Mesendoderm (in vitro differentiated cells): ENCODE data around the gene CRY1.

Experiments
- DNase-seq: peaks from one replicate; pipeline ENCODE4 v3.0.0; 2013
- H2AK5ac ChIP-seq: 2 replicates; pipeline ENCODE4 v1.6.1; 2013; ENCODE audit warnings: low read length, inconsistent platforms
- H2BK120ac ChIP-seq: 2 replicates; pipeline ENCODE4 v1.6.1; 2013; ENCODE audit warnings: low read depth, mild to moderate bottlenecking, low read length, moderate library complexity, mixed read lengths
- H2BK15ac ChIP-seq: replicated peaks from 2 replicates; pipeline ENCODE4 v1.6.1; 2013; ENCODE audit warnings: low read depth, mild to moderate bottlenecking, moderate library complexity
- H2BK5ac ChIP-seq: 2 replicates; pipeline ENCODE4 v1.6.1; 2013; ENCODE audit warnings: low read length, inconsistent platforms
- H3K18ac ChIP-seq: 2 replicates; pipeline ENCODE4 v1.6.1; 2013; ENCODE audit warnings: mild to moderate bottlenecking, low read length, mixed read lengths
- H3K23ac ChIP-seq: one replicate; pipeline ENCODE4 v1.6.1; 2013; ENCODE audit warnings: low read length
- H3K27ac ChIP-seq: 2 replicates; pipeline ENCODE4 v1.5.1; 2013; ENCODE audit warnings: low read depth, mild to moderate bottlenecking, inconsistent platforms, low read length, moderate library complexity
- H3K27me3 ChIP-seq: 2 replicates; pipeline ENCODE4 v1.6.1; 2013; ENCODE audit warnings: low read length, control low read depth, mild to moderate bottlenecking, inconsistent platforms; ENCODE audit not compliant: insufficient read depth, poor library complexity
- H3K36me3 ChIP-seq: 2 replicates; pipeline ENCODE4 v1.6.1; 2013; ENCODE audit warnings: low read length, inconsistent platforms; ENCODE audit not compliant: control insufficient read depth, insufficient read depth
- H3K4ac ChIP-seq: one replicate; pipeline ENCODE4 v1.6.1; 2013; ENCODE audit warnings: low read depth, mild to moderate bottlenecking, low read length, moderate library complexity
- H3K4me1 ChIP-seq: 2 replicates; pipeline ENCODE4 v1.6.1; 2013; ENCODE audit warnings: low read depth, low read length, inconsistent platforms; ENCODE audit not compliant: control insufficient read depth
- H3K4me2 ChIP-seq: 2 replicates; pipeline ENCODE4 v1.6.1; 2013; ENCODE audit warnings: low read length
- H3K4me3 ChIP-seq: 2 replicates; pipeline ENCODE4 v1.5.1; 2013; ENCODE audit warnings: mild to moderate bottlenecking, low read length
- H3K56ac ChIP-seq: one replicate; pipeline ENCODE4 v1.6.1; 2013; ENCODE audit warnings: low read length
- H3K79me1 ChIP-seq: 2 replicates; pipeline ENCODE4 v1.6.1; 2013; ENCODE audit warnings: low read length, inconsistent platforms
- H3K79me2 ChIP-seq: 2 replicates; pipeline ENCODE4 v1.6.1; 2013; ENCODE audit warnings: mild to moderate bottlenecking, low read length; ENCODE audit not compliant: control insufficient read depth, insufficient read depth
- H3K9ac ChIP-seq: 2 replicates; pipeline ENCODE4 v1.6.1; 2013; ENCODE audit warnings: low read length, inconsistent platforms
- H4K5ac ChIP-seq: one replicate; pipeline ENCODE4 v1.6.1; 2013; ENCODE audit warnings: low read length
- H4K8ac ChIP-seq: one replicate; pipeline ENCODE4 v1.6.1; 2013; ENCODE audit warnings: low read depth, mild to moderate bottlenecking, control low read depth, low read length, moderate library complexity
- WGBS: extraction: QIAGEN DNeasy Blood & Tissue Kit; methylation state at CpG from one replicate; pipeline ENCODE4 v1.1.7; 2013; ENCODE audit warnings: low lambda C conversion rate, missing lambda C conversion rate; ENCODE audit not compliant: insufficient coverage; ENCODE audit errors: extremely low coverage; 5-methylcytosine and 5-hydroxymethylcytosine counted together

CRY1 gene

GRCh38 chr12:107096571-107096970 is 3.2 kb upstream of the CRY1 start:
- no peak for DNase-seq
- no peak overlapping the region for H3K4me2 ChIP-seq
- H3K79me2 ChIP-seq, result peaks cover 2% of the 10 kb centered on the region
- H3K27ac ChIP-seq, result no peak overlapping the region
- no peak overlapping the region for H2AK5ac ChIP-seq
- peaks cover 2% of the 10 kb centered on the region for H3K4me1 ChIP-seq
- H3K27me3 ChIP-seq, result no peaks in the 10 kb centered on the region
- no peak overlapping the region for H4K8ac ChIP-seq
- H3K79me1 ChIP-seq, result peaks cover 2% of the 10 kb centered on the region
- H3K9ac ChIP-seq, result no peak overlapping the region
- no peak overlapping the region for H3K23ac ChIP-seq
- H3K36me3 ChIP-seq, result no peaks in the 10 kb centered on the region
- no peak overlapping the region for H3K4ac ChIP-seq
- no peak overlapping the region for H3K18ac ChIP-seq
- WGBS, result no CpG with 5 or more reads among the region's 3 CpGs
- no peak overlapping the region for H2BK120ac ChIP-seq
- no peak overlapping the region for H2BK5ac ChIP-seq
- no peak overlapping the region for H4K5ac ChIP-seq
- no peak overlapping the region for H3K4me3 ChIP-seq
- no peak overlapping the region for H2BK15ac ChIP-seq
- H3K56ac ChIP-seq, result no peak overlapping the region

- peak overlapping the region; percentile 52 for H3K4me3 ChIP-seq
- no peaks in the 10 kb centered on the region for H3K27me3 ChIP-seq
- H4K5ac ChIP-seq, result no peak overlapping the region
- H3K36me3 ChIP-seq, result no peaks in the 10 kb centered on the region
- peak overlapping the region; percentile 94 for H3K56ac ChIP-seq
- peak overlapping the region; percentile 79 for H3K9ac ChIP-seq
- H2BK120ac ChIP-seq, result no peak overlapping the region
- peak overlapping the region; percentile 52 for H3K4me2 ChIP-seq
- H3K27ac ChIP-seq, result no peak overlapping the region
- peaks cover 4% of the 10 kb centered on the region for H3K79me1 ChIP-seq
- whole genome bisulfite sequencing, result no CpG with 5 or more reads among the region's 6 CpGs
- H2BK15ac ChIP-seq, result no peak overlapping the region
- H3K4me1 ChIP-seq, result peaks cover 5% of the 10 kb centered on the region
- H3K18ac ChIP-seq, result no peak overlapping the region
- no peak for DNase-seq
- no peak overlapping the region for H2AK5ac ChIP-seq
- H4K8ac ChIP-seq, result no peak overlapping the region
- H3K79me2 ChIP-seq, result peaks cover 15% of the 10 kb centered on the region
- H2BK5ac ChIP-seq, result peak overlapping the region; percentile 21
- H3K4ac ChIP-seq, result no peak overlapping the region
- no peak overlapping the region for H3K23ac ChIP-seq
Measured at GRCh38 chr12:107094183-107094448, 767 bp upstream of the CRY1 start.

- Histone ChIP-seq H3K23ac (no peak overlapping the region), H3K56ac (peak overlapping the region; percentile 88), H3K9ac (peak overlapping the region; percentile 82), H3K79me1 (peaks cover 11% of the 10 kb centered on the region), H3K36me3 (no peaks in the 10 kb centered on the region), H3K4me2 (peak overlapping the region; percentile 78), H3K79me2 (peaks cover 22% of the 10 kb centered on the region), H4K5ac (no peak overlapping the region), H3K18ac (peak overlapping the region; percentile 69), H3K4ac (no peak overlapping the region), H3K4me3 (peak overlapping the region; percentile 80), H3K27me3 (no peaks in the 10 kb centered on the region), H2BK120ac (no peak overlapping the region), H4K8ac (no peak overlapping the region), H2BK5ac (no peak overlapping the region), H2AK5ac (no peak overlapping the region), H2BK15ac (no peak overlapping the region), H3K27ac (peak overlapping the region; percentile 30), H3K4me1 (peaks cover 5% of the 10 kb centered on the region)
- WGBS, result no CpG with 5 or more reads among the region's 67 CpGs
- peak; percentile 62 for DNase-seq
Measured at GRCh38 chr12:107092669-107093416, 506 bp downstream of the CRY1 start.

- H2BK120ac ChIP-seq, result no peak overlapping the region
- H4K5ac ChIP-seq, result no peak overlapping the region
- H3K4me2 ChIP-seq, result peak overlapping the region; percentile 78
- peak overlapping the region; percentile 80 for H3K4me3 ChIP-seq
- H3K56ac ChIP-seq, result peak overlapping the region; percentile 88
- H3K4ac ChIP-seq, result no peak overlapping the region
- H3K27me3 ChIP-seq, result no peaks in the 10 kb centered on the region
- peak; percentile 97 for DNase-seq
- H3K18ac ChIP-seq, result no peak overlapping the region
- H2BK15ac ChIP-seq, result no peak overlapping the region
- no peak overlapping the region for H4K8ac ChIP-seq
- H3K79me1 ChIP-seq, result peaks cover 12% of the 10 kb centered on the region
- no peak overlapping the region for H3K27ac ChIP-seq
- no peak overlapping the region for H3K23ac ChIP-seq
- no peak overlapping the region for H2BK5ac ChIP-seq
- peaks cover 24% of the 10 kb centered on the region for H3K79me2 ChIP-seq
- H2AK5ac ChIP-seq, result no peak overlapping the region
- H3K36me3 ChIP-seq, result no peaks in the 10 kb centered on the region
- H3K4me1 ChIP-seq, result peaks cover 5% of the 10 kb centered on the region
- no CpG with 5 or more reads among the region's 6 CpGs for WGBS
- peak overlapping the region; percentile 82 for H3K9ac ChIP-seq
Measured at GRCh38 chr12:107091989-107092641, 1.2 kb downstream of the CRY1 start.

- Histone ChIP-seq H3K36me3 (no peaks in the 10 kb centered on the region), H3K9ac (peak overlapping the region; percentile 71), H3K4me2 (peak overlapping the region; percentile 78), H3K79me1 (peaks cover 17% of the 10 kb centered on the region), H3K27ac (no peak overlapping the region), H3K56ac (peak overlapping the region; percentile 84), H3K4ac (no peak overlapping the region), H2AK5ac (peak overlapping the region; percentile 83), H2BK15ac (no peak overlapping the region), H2BK5ac (no peak overlapping the region), H3K23ac (no peak overlapping the region), H4K5ac (no peak overlapping the region), H3K4me1 (peaks cover 5% of the 10 kb centered on the region), H4K8ac (no peak overlapping the region), H3K18ac (no peak overlapping the region), H3K79me2 (peaks cover 29% of the 10 kb centered on the region), H2BK120ac (no peak overlapping the region), H3K4me3 (peak overlapping the region; percentile 51), H3K27me3 (no peaks in the 10 kb centered on the region)
- DNase-seq, result no peak
- WGBS, result no CpG with 5 or more reads among the region's 4 CpGs
Measured at GRCh38 chr12:107091381-107091780, 2.0 kb downstream of the CRY1 start.
